GM23248 (cell line): ENCODE data around the gene NAA11. TPM values are rescaled to one million over a fixed set of nuclear protein-coding genes. Genes with fewer than 3 reads are reported as not detected.

ENCODE experiments used
- DNase-seq: peaks from one replicate; pipeline ENCODE4 v3.0.0-alpha.2; 2015
- H2AFZ ChIP-seq: fragments of 200-600 bp; sonication (generic); 2 replicates; pipeline ENCODE4 v1.6.1; 2016; ENCODE audit warnings: antibody characterized with exemption
- H3F3A ChIP-seq: fragments of 200-600 bp; sonication (generic); 2 replicates; pipeline ENCODE4 v1.6.1; 2016; ENCODE audit warnings: mild to moderate bottlenecking, antibody characterized with exemption, mixed run types; ENCODE audit not compliant: insufficient read depth
- H3K27ac ChIP-seq: fragments of 200-600 bp; sonication (generic); 2 replicates; pipeline ENCODE4 v1.5.1; 2016; ENCODE audit warnings: mild to moderate bottlenecking
- H3K27me3 ChIP-seq: fragments of 200-600 bp; sonication (generic); replicated peaks from 2 replicates; pipeline ENCODE4 v1.6.1; 2016; ENCODE audit warnings: mild to moderate bottlenecking; ENCODE audit not compliant: insufficient read depth
- H3K36me3 ChIP-seq: fragments of 200-600 bp; sonication (generic); 2 replicates; pipeline ENCODE4 v1.6.1; 2016; ENCODE audit warnings: low read depth, mild to moderate bottlenecking
- H3K4me1 ChIP-seq: fragments of 200-600 bp; sonication (generic); 2 replicates; pipeline ENCODE4 v1.6.1; 2016; ENCODE audit warnings: mild to moderate bottlenecking; ENCODE audit not compliant: insufficient read depth
- H3K4me2 ChIP-seq: fragments of 200-600 bp; sonication (generic); one replicate; pipeline ENCODE4 v1.6.1; 2016; ENCODE audit warnings: mild to moderate bottlenecking; ENCODE audit not compliant: unreplicated experiment
- H3K4me3 ChIP-seq: fragments of 200-600 bp; sonication (generic); 2 replicates; pipeline ENCODE4 v1.5.1; 2016; ENCODE audit warnings: mild to moderate bottlenecking
- H3K79me2 ChIP-seq: fragments of 200-600 bp; sonication (generic); 2 replicates; pipeline ENCODE4 v1.6.1; 2016; ENCODE audit warnings: mild to moderate bottlenecking; ENCODE audit not compliant: insufficient read depth
- H3K9ac ChIP-seq: fragments of 200-600 bp; sonication (generic); 2 replicates; pipeline ENCODE4 v1.6.1; 2016; ENCODE audit warnings: mild to moderate bottlenecking
- H3K9me2 ChIP-seq: fragments of 200-600 bp; sonication (generic); 2 replicates; pipeline ENCODE4 v1.6.1; 2016; ENCODE audit warnings: mixed run types, mild to moderate bottlenecking, moderate library complexity; ENCODE audit not compliant: insufficient read depth
- H3K9me3 ChIP-seq: fragments of 200-600 bp; sonication (generic); one replicate; pipeline ENCODE4 v1.6.1; 2017; ENCODE audit warnings: low read depth
- H4K20me1 ChIP-seq: fragments of 200-600 bp; sonication (generic); 2 replicates; pipeline ENCODE4 v1.6.0; 2016; ENCODE audit not compliant: insufficient read depth
- EZH2 ChIP-seq: fragments of 200-600 bp; sonication (generic); IDR thresholded peaks from 2 replicates; pipeline ENCODE4 v1.6.1; 2018; ENCODE audit warnings: antibody characterized with exemption, mild to moderate bottlenecking; ENCODE audit not compliant: insufficient read depth, poor library complexity, severe bottlenecking
- EZH2phosphoT487 ChIP-seq: fragments of 200-600 bp; sonication (generic); IDR thresholded peaks from 2 replicates; pipeline ENCODE4 v1.6.1; 2018; ENCODE audit warnings: antibody characterized with exemption, moderate library complexity, mild to moderate bottlenecking, low read depth; ENCODE audit not compliant: insufficient read depth
- WGBS, 2 experiments: methylation state at CpG; one replicate each; pipeline ENCODE4 v1.1.6; 2015 to 2017; ENCODE audit warnings: low lambda C conversion rate in 2 of 2, low coverage in 1 of 2; ENCODE audit errors: missing lambda C conversion rate in 2 of 2; 5-methylcytosine and 5-hydroxymethylcytosine counted together
- in situ Hi-C: fragments of 300-500 bp; cut with MboI; formaldehyde crosslinking; loops from 2 replicates; pipeline ENCODE4 v1.15.0; 2020
- polyA plus RNA-seq: library from polyadenylated mRNA; unstranded; fragments of >200 nt; fragmentation: Nextera tagmentation; extraction: Ambion mirVana; gene quantifications from 2 replicates; pipeline ENCODE4 v1.2.1, GENCODE V29; 2016
- total RNA-seq: library from RNA; depleted of rRNA; stranded (reverse); fragments of >200 nt; shearing (Covaris generic); gene quantifications from 2 replicates; pipeline ENCODE4 v1.2.3, GENCODE V29; 2014

Gene NAA11
- total and polyA plus RNA-seq, 2 experiments from 2014 or later = not detected

- no peaks in the 10 kb centered on the region for H3F3A ChIP-seq
- in situ Hi-C loops = no loop called here
- DNase-seq = no peak
- H3K9ac ChIP-seq = no peak overlapping the region
- H3K4me2 ChIP-seq = no peak overlapping the region
- no peak for TF ChIP-seq EZH2
- H4K20me1 ChIP-seq = no peaks in the 10 kb centered on the region
- no peak overlapping the region for H2AFZ ChIP-seq
- no peak overlapping the region for H3K4me3 ChIP-seq
- no peaks in the 10 kb centered on the region for H3K36me3 ChIP-seq
- H3K27ac ChIP-seq = no peak overlapping the region
- 73 to 88% methylated on average over 1 of the region's 1 CpG for WGBS, 2 experiments
- no peaks in the 10 kb centered on the region for H3K79me2 ChIP-seq
- no peaks in the 10 kb centered on the region for H3K4me1 ChIP-seq
- H3K9me2 ChIP-seq = no peaks in the 10 kb centered on the region
- H3K27me3 ChIP-seq = no peaks in the 10 kb centered on the region
- H3K9me3 ChIP-seq = no peaks in the 10 kb centered on the region
Observed at GRCh38 chr4:79308971-79309370, 16.9 kb downstream of the NAA11 start.

- Histone ChIP-seq H3K79me2 (no peaks in the 10 kb centered on the region), H2AFZ (no peak overlapping the region), H4K20me1 (no peaks in the 10 kb centered on the region), H3K4me1 (no peaks in the 10 kb centered on the region), H3K4me3 (no peak overlapping the region), H3K9me2 (no peaks in the 10 kb centered on the region), H3K9ac (no peak overlapping the region), H3K36me3 (no peaks in the 10 kb centered on the region), H3K27me3 (no peaks in the 10 kb centered on the region), H3K27ac (no peak overlapping the region), H3K9me3 (no peaks in the 10 kb centered on the region), H3K4me2 (no peak overlapping the region), H3F3A (no peaks in the 10 kb centered on the region)
- TF ChIP-seq EZH2 (no peak), EZH2phosphoT487 (no peak)
- in situ Hi-C loops = no loop called here
- DNase-seq = no peak
- 52 to 61% methylated on average over 4 of the region's 4 CpGs for WGBS, 2 experiments
Observed at GRCh38 chr4:79308137-79308536, 17.7 kb downstream of the NAA11 start.

- H3K4me3 ChIP-seq = no peak overlapping the region
- no peak overlapping the region for H3K9ac ChIP-seq
- no peaks in the 10 kb centered on the region for H3K4me1 ChIP-seq
- H3K9me3 ChIP-seq = no peaks in the 10 kb centered on the region
- no peak overlapping the region for H3K4me2 ChIP-seq
- in situ Hi-C loops = no loop called here
- no peaks in the 10 kb centered on the region for H3K27me3 ChIP-seq
- no peaks in the 10 kb centered on the region for H3F3A ChIP-seq
- no peak overlapping the region for H3K27ac ChIP-seq
- H3K79me2 ChIP-seq = no peaks in the 10 kb centered on the region
- no peak for DNase-seq
- no peaks in the 10 kb centered on the region for H3K9me2 ChIP-seq
- no peaks in the 10 kb centered on the region for H3K36me3 ChIP-seq
- H2AFZ ChIP-seq = no peak overlapping the region
- WGBS, 2 experiments = 48% methylated on average over 3 of the region's 3 CpGs
- TF ChIP-seq EZH2phosphoT487 (no peak), EZH2 (no peak)
- H4K20me1 ChIP-seq = no peaks in the 10 kb centered on the region
Observed at GRCh38 chr4:79306795-79307194, 19.1 kb downstream of the NAA11 start.

DNA sequence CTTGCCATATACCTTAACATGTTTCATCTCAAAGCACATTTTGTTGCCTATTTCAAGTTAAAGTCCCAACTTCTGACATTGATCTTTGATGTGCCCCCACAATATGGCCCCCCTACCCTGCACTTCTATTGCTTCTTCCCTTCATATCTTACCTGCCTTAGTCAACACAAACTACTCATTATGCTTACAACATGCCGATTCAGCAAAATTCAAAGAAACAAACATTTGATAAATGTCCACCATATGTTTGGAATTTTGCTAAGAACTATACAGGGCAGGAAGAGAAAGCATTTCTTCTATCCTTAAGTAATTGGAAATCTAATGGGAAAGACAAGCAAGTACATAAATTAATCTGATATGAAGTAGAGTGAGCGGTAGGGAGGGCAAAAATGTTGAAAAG is 25.6 kb downstream of the NAA11 start:
- no peak overlapping the region for H3K4me3 ChIP-seq
- H3K79me2 ChIP-seq = no peaks in the 10 kb centered on the region
- no peak overlapping the region for H3K9ac ChIP-seq
- no peaks in the 10 kb centered on the region for H3K4me1 ChIP-seq
- H3F3A ChIP-seq = no peaks in the 10 kb centered on the region
- H3K4me2 ChIP-seq = no peak overlapping the region
- no peak for DNase-seq
- WGBS, 2 experiments = 76 to 90% methylated on average over 2 of the region's 2 CpGs
- TF ChIP-seq EZH2phosphoT487 = no peak
- TF ChIP-seq EZH2 = no peak
- no peaks in the 10 kb centered on the region for H3K9me3 ChIP-seq
- H3K36me3 ChIP-seq = no peaks in the 10 kb centered on the region
- no peaks in the 10 kb centered on the region for H4K20me1 ChIP-seq
- H3K27ac ChIP-seq = no peak overlapping the region
- H2AFZ ChIP-seq = no peak overlapping the region
- no peaks in the 10 kb centered on the region for H3K9me2 ChIP-seq
- no peaks in the 10 kb centered on the region for H3K27me3 ChIP-seq
- in situ Hi-C loops = no loop called here

DNA sequence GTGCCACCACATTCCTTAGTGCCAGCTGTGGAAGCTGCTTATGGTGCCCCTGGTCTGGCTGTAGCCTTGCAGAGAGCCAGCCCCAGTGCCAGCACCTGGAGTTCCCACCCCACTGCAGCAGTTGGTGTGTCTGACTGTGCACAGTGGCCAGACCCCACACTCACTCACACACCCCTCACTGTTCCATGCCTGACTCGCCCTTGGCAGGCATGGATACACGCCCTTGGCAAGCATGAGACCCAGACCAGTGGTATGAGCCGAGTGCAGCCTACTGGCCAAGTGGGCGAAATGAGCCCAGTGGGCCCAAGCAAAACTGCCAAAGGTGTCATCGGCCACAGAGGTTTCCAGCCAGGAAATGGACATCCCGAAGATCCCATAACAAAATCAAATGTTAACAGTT is 27.4 kb downstream of the NAA11 start:
- Histone ChIP-seq H3K79me2 (no peaks in the 10 kb centered on the region), H3K4me2 (no peak overlapping the region), H3F3A (no peaks in the 10 kb centered on the region), H3K36me3 (no peaks in the 10 kb centered on the region), H3K9me3 (no peaks in the 10 kb centered on the region), H3K9me2 (no peaks in the 10 kb centered on the region), H3K4me3 (no peak overlapping the region), H4K20me1 (no peaks in the 10 kb centered on the region), H2AFZ (no peak overlapping the region), H3K4me1 (no peaks in the 10 kb centered on the region), H3K27ac (no peak overlapping the region), H3K9ac (no peak overlapping the region), H3K27me3 (no peaks in the 10 kb centered on the region)
- TF ChIP-seq EZH2 (no peak), EZH2phosphoT487 (no peak)
- WGBS, 2 experiments = 58 to 61% methylated on average over 6 of the region's 6 CpGs
- DNase-seq = no peak
- in situ Hi-C loops = no loop called here
